Psoas muscle (tissue), 8 donors: ENCODE measurements around the gene PLS1. TPM values are rescaled to one million over a fixed set of nuclear protein-coding genes. Genes with fewer than 3 reads are reported as not detected.

Source experiments
- ATAC-seq, 4 donors: fragments of 200-7000 bp; cut with Tn5 transposase; one replicate each; pipeline ENCODE4 v1.9.1; 2020; ENCODE audit warnings: moderate library complexity in 3 of 4, mild to moderate bottlenecking in 2 of 4
- DNase-seq, 2 donors: peaks; one replicate each; pipeline ENCODE4 v3.0.0-alpha.2; 2020
- H3K27ac ChIP-seq: fragments of 200-600 bp; one replicate; pipeline ENCODE4 v1.8.0; 2022
- H3K27me3 ChIP-seq, 3 donors: fragments of 200-600 bp in 1 of 3; one replicate each; pipeline versions ENCODE4 v1.6.1 to v1.8.0; 2013 to 2022; ENCODE audit warnings: low read length in 2 of 3, mild to moderate bottlenecking in 2 of 3, moderate library complexity in 1 of 3; ENCODE audit not compliant: insufficient read depth in 3 of 3
- H3K36me3 ChIP-seq, 2 donors: fragments of 200-600 bp in 1 of 2; one replicate each; pipeline versions ENCODE4 v1.6.1 to v1.8.0; 2013 to 2022; ENCODE audit warnings: low read depth in 1 of 2, mild to moderate bottlenecking in 1 of 2, moderate library complexity in 1 of 2; ENCODE audit not compliant: insufficient read depth in 1 of 2
- H3K4me1 ChIP-seq: fragments of 200-600 bp; one replicate; pipeline ENCODE4 v1.8.0; 2022
- H3K4me3 ChIP-seq: fragments of 200-600 bp; one replicate; pipeline ENCODE4 v1.8.0; 2022; ENCODE audit warnings: mild to moderate bottlenecking
- H3K9me3 ChIP-seq: fragments of 200-600 bp; one replicate; pipeline ENCODE4 v1.8.0; 2022
- CTCF ChIP-seq: fragments of 200-600 bp; IDR thresholded peaks from one replicate; pipeline ENCODE4 v1.8.0; 2022; ENCODE audit warnings: antibody characterized with exemption
- WGBS, 3 donors: extraction: QIAGEN DNeasy Blood & Tissue Kit; methylation state at CpG; one replicate each; pipeline versions ENCODE4 v1.1.6 to v1.1.7; 2013; 5-methylcytosine and 5-hydroxymethylcytosine counted together
- intact Hi-C, 2 donors: fragments of 100-400 bp; cut with DNase I; formaldehyde crosslinking; loops; one replicate each; pipeline versions ENCODE4 v1.11.0 to v1.14.2; 2022
- polyA plus RNA-seq, 3 donors: library from polyadenylated mRNA; stranded (reverse); fragments of 200-250 nt; gene quantifications; one replicate each; pipeline ENCODE4 v1.2.3, GENCODE V29; 2013
- total RNA-seq, 4 donors: library from RNA; stranded (reverse); fragmentation: NEBNext Ultra II Directional in 2 of 4; extraction: Animal tissue kit (Norgen Biotek cat#: 25700) in 2 of 4; gene quantifications; one replicate each; pipeline versions ENCODE4 v1.2.1 to v1.2.4, GENCODE V29; 2021 to 2023
- donor health status: healthy with polysubstance abuse.
- donor health status: DM: no; HTN: no; CAD: no; lungs with moderate emphysema.
- donor health status: Bipolar disorder and iron deficiency.
- donor health status: healthy.
- donor health status: DM: yes; HTN: yes; CAD: no.
- donor health status: DM: no; HTN: no; CAD: no.
- donor health status: DM: no; HTN: no; CAD: no.
- donor health status: DM: yes; HTN: yes; CAD: no.

The PLS1 gene
- total and polyA plus RNA-seq, 7 donors, result 0.24 to 2.2 (median 0.58) TPM

GRCh38 chr3:142595581-142595950, 627 bp upstream of the PLS1 start:
- DNase-seq (no peak), ATAC-seq (peak in 3 of 4 donors; percentile 21 to 32 (median 31))
- Histone ChIP-seq H3K36me3 (no peaks in the 10 kb centered on the region), H3K4me1 (peaks cover 3% of the 10 kb centered on the region), H3K9me3 (no peaks in the 10 kb centered on the region), H3K27ac (peak overlapping the region; percentile 1), H3K4me3 (peak overlapping the region; percentile 83), H3K27me3 (no peaks in the 10 kb centered on the region)
- intact Hi-C loops, result loop anchor here in 1 of 2 donors (5.0 to 10.0 kb wide), 2 partner anchors 129 to 397 kb away; partner anchors contain the start of gene TRPC1
- 14 to 20% (median 17%) methylated on average over 7 of the region's 7 CpGs for WGBS, 3 donors
- TF ChIP-seq CTCF, result no peak

GRCh38 chr3:142596726-142597088, 514 bp downstream of the PLS1 start:
- DNase-seq (no peak), ATAC-seq (no peak)
- no peaks in the 10 kb centered on the region for H3K36me3 ChIP-seq
- 8 to 11% (median 10%) methylated on average over 5 of the region's 5 CpGs for WGBS, 3 donors
- peak overlapping the region; percentile 83 for H3K4me3 ChIP-seq
- H3K27ac ChIP-seq, result no peak overlapping the region
- intact Hi-C loops, result loop anchor here in 1 of 2 donors (5.0 to 10.0 kb wide), 2 partner anchors 128 to 396 kb away; partner anchors contain the start of gene TRPC1
- no peak for TF ChIP-seq CTCF
- peaks cover 3% of the 10 kb centered on the region for H3K4me1 ChIP-seq
- no peaks in the 10 kb centered on the region for H3K27me3 ChIP-seq
- H3K9me3 ChIP-seq, result no peaks in the 10 kb centered on the region

GRCh38 chr3:142597906-142598305, 1.7 kb downstream of the PLS1 start:
- intact Hi-C loops, result loop anchor here in 1 of 2 donors (5.0 to 10.0 kb wide), 2 partner anchors 127 to 394 kb away; partner anchors contain the start of gene TRPC1
- DNase-seq (no peak), ATAC-seq (no peak)
- WGBS, 3 donors, result 66 to 76% (median 73%) methylated on average over 3 of the region's 3 CpGs
- peaks cover 3% of the 10 kb centered on the region for H3K4me1 ChIP-seq
- H3K36me3 ChIP-seq, result no peaks in the 10 kb centered on the region
- no peak overlapping the region for H3K27ac ChIP-seq
- no peaks in the 10 kb centered on the region for H3K27me3 ChIP-seq
- H3K9me3 ChIP-seq, result no peaks in the 10 kb centered on the region
- H3K4me3 ChIP-seq, result no peak overlapping the region
- no peak for TF ChIP-seq CTCF

- no peak overlapping the region for H3K27ac ChIP-seq
- WGBS, 3 donors, result 87 to 93% (median 89%) methylated on average over 4 of the region's 4 CpGs
- no peak for ATAC-seq
- intact Hi-C loops, result no loop called here
- DNase-seq, result no peak
- H3K4me3 ChIP-seq, result no peak overlapping the region
- peaks cover 2% of the 10 kb centered on the region for H3K4me1 ChIP-seq
- TF ChIP-seq CTCF, result no peak
- H3K36me3 ChIP-seq, result no peaks in the 10 kb centered on the region
- no peaks in the 10 kb centered on the region for H3K9me3 ChIP-seq
- no peaks in the 10 kb centered on the region for H3K27me3 ChIP-seq
Observed at GRCh38 chr3:142601713-142602112, 5.5 kb downstream of the PLS1 start.
